ENCODE data around the gene STK40.
A peak's percentile ranks its signal among the peaks of the same experiment; 100 is the strongest.

The STK40 gene

DNA sequence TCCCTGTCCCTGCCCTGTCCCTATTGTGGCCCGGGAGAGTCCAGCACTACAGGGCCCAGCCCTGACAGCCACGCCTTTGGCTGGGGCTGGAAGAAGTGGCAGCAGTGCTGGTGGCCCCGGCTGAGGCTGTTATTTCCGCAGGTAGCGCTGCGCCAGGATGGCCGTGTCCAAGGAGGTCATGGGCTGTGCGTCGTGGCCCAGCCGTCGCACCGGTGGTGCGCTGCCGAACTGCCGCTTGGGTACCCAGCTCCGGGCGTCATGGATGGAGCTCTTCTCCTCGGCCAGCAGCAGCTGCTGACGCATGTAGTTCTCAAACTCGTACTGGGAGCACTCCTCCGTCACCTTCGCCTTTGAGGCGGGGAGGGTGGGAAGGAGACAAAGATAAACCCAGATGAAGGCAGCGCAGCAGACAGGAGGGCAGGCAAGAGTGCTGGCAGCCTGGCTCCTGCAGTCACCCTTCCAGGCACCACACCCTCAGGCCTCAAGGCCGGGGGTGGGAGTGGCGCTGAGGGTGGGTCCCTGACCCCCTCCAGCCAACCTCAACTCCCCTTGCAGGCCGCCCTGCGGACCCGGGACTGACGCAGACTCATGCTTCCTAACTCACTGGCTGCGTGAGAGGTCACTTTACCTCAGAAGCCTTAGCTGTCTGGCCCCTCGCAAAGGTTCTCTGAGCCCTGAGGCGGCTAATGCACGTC is 44.0 kb downstream of the STK40 start:
- no peak for DNase-seq

DNA sequence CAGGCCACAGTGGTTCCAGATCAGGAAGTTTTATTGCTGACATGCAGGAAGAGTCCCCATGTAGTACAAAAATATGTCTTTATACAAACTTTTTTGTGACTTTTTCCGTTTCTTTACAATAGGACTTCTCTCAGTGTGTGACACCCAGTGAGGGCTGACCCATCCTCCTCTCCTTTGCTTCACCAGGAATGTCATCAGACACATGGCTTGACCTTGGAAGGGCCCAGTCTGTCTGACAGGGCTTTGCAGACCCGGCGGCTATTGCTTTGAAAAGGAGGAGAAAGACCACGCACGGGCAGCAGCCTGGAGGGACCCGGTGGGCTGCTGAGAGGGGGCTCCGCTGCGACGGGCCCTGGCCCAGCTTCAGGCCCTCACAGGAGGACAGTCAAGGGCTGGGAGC is 46.1 kb downstream of the STK40 start:
- DNase-seq, result no peak

GRCh38 chr1:36339215-36339614 is 46.5 kb downstream of the STK40 start:
- peak; percentile 18 for DNase-seq

GRCh38 chr1:36337830-36338229 is 47.9 kb downstream of the STK40 start:
- DNase-seq, result no peak

GRCh38 chr1:36330940-36331339 is 54.8 kb downstream of the STK40 start:
- no peak for DNase-seq

- DNase-seq, result no peak
These were observed 55.9 kb downstream of the STK40 start for GRCh38 chr1:36329817-36330216.

- peak; percentile 77 for DNase-seq
These were observed 57.0 kb downstream of the STK40 start for GRCh38 chr1:36328713-36329112.

- DNase-seq, result no peak
These were observed 57.6 kb downstream of the STK40 start for GRCh38 chr1:36328088-36328480.

DNA sequence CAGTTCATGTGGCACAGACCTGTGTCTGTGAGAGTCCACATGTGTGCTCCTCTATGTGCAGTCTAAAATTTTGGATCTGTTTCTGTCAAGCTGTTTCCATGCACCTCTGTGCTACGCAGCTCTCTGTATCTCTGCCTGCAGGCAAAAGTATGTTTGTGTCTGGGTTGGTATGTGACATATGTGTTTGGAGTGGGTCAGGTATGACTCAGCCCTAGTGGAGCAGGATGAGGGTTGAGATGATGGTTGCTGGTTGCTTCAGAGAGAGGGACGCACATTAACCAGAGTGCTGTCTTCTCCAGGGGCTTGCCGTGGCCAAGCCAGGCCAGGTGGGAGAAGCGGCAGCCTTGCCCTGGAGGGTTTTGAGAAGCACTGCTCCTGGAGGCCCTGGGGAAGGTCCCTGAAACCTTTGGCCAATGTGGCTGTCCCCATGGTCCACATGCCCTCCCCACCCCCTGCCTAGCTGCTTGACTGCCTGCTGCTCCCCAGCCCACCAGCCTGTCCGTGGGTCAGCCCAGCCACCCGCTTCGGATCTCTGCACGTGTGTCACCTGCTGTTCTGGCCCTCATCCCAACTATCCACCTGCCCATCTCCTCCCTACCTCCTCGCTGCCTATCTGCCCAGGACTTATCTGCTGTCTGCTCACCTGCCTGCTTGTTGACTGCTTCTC is 58.2 kb downstream of the STK40 start:
- DNase-seq, result peak; percentile 31

- DNase-seq, result peak; percentile 45
These were observed 59.2 kb downstream of the STK40 start for GRCh38 chr1:36326499-36326898.

DNA sequence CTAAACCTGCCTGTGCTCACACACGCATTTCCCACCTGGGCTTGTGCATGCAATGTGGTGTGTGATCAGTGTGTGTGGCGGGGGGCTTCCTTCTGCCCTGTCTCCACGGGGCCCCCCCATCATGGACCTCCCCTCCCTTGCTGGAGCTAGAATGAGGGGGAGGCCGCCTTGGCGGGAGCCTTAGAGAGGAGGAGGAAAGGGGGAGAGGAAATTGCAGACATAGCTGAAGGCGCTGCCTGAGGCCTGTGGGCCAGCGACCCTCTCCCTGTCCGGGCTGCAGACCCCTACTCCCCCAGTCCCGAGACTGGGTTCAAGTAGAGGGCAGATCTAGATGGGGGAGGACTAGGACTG is 61.4 kb downstream of the STK40 start:
- DNase-seq, result no peak

- DNase-seq, result peak; percentile 81
These were observed 61.9 kb downstream of the STK40 start, which contains the start of gene EVA1B for GRCh38 chr1:36323636-36324352. TSS of gene EVA1B (minus strand) at chr1:36323645. CDS start at chr1:36323037, 608 bp downstream.

GRCh38 chr1:36322786-36323635 is 62.7 kb downstream of the STK40 start:
- DNase-seq, result no peak

DNA sequence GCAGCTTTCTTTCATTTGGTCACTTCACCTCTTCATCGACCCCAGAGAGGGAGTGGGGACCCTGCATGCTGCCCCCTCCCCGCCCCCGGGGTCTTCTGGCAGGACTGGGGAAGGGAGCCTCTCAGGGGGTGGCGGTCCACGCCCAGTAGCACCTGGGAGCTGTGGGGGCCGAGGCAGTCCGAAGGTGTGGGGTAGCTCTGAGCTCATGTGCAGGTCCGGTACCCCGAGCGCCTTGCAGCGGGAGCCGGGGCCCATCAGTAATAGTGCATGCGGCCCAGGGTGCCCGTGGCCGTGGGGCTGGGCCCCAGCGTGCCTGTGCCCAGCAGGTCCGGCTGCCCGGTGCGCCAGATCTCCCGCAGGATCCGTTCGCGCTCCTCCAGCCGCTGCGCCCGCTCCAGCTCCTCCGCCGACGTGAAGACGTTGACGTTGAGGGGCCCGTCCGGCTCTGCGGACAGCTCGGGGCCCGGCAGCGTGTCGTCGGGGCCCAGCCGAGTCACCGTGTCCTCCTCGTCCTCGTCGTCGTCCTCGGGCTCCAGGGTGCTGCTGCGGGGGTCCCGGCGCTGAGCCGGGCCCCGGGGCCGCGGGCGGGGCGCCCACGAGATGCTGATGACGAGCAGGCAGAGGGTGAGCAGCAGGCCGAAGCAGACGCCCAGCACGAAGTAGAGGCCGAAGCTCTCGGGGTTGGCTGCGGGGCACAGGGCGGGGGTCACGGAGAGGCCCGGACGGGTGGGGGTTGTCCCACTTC is 63.5 kb downstream of the STK40 start:
- DNase-seq, result no peak

GRCh38 chr1:36321119-36321951 is 64.4 kb downstream of the STK40 start:
- DNase-seq, result peak; percentile 19

GRCh38 chr1:36320767-36321118 is 65.0 kb downstream of the STK40 start:
- no peak for DNase-seq

DNA sequence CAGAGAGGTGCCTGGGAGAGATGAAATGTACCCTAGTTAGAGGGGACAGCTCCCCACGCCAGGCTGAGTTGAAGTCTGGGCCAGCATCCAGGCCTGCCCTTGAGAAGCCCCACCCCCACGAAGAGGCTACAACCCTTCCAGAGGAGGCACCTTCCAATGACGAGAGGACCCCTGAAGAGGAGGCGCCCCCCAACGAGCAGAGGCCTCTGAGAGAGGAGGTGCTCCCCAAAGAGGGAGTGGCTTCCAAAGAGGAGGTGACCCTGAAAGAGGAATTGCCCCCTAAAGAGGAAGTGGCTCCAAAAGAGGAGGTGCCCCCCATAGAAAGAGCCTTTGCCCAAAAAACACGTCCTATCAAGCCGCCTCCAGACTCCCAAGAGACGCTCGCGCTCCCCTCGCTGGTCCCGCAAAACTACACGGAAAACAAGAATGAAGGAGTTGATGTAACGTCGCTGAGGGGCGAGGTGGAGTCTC is 65.4 kb downstream of the STK40 start:
- no peak for DNase-seq

- no peak for DNase-seq
These were observed 76.3 kb downstream of the STK40 start for GRCh38 chr1:36309397-36309796.

- DNase-seq, result no peak
These were observed 78.0 kb downstream of the STK40 start for GRCh38 chr1:36307601-36308330.

DNA sequence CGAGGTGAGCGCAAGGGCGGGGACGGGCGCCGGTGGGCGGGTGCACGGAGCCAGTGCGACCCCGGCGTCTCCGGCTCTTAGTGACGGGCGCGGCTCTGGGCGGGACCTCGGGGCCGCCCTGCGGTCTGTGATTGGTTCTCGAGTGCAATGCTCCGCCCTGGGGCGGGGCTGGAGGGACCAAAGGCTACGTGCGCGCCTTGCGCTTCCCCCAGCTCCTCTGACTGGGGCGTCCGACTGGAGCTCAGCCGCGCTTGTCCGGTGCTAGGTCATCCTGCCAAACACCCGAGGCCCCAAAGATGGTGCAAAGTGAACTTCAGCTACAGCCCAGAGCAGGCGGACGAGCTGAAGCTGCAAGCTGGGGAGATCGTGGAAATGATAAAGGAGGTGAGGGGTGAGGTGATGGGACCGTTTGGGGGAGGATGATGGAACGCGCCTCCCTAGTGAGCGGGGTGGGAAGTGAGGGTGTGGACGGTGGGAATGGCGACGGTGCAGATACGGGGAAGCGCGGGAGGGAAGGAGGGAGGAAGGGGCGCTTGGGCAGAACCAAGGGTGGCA is 78.7 kb downstream of the STK40 start:
- DNase-seq, result peak; percentile 99
